Psoas muscle (tissue), 8 donors: Measurements from ENCODE around the gene CHD6. TPM values are rescaled to one million over a fixed set of nuclear protein-coding genes. Genes with fewer than 3 reads are reported as not detected.

Source experiments
- ATAC-seq, 4 donors: fragments of 200-7000 bp; cut with Tn5 transposase; one replicate each; pipeline ENCODE4 v1.9.1; 2020; ENCODE audit warnings: moderate library complexity in 3 of 4, mild to moderate bottlenecking in 2 of 4
- DNase-seq, 2 donors: peaks; one replicate each; pipeline ENCODE4 v3.0.0-alpha.2; 2020
- H3K27ac ChIP-seq: fragments of 200-600 bp; one replicate; pipeline ENCODE4 v1.8.0; 2022
- H3K27me3 ChIP-seq, 3 donors: fragments of 200-600 bp in 1 of 3; one replicate each; pipeline versions ENCODE4 v1.6.1 to v1.8.0; 2013 to 2022; ENCODE audit warnings: low read length in 2 of 3, mild to moderate bottlenecking in 2 of 3, moderate library complexity in 1 of 3; ENCODE audit not compliant: insufficient read depth in 3 of 3
- H3K36me3 ChIP-seq, 2 donors: fragments of 200-600 bp in 1 of 2; one replicate each; pipeline versions ENCODE4 v1.6.1 to v1.8.0; 2013 to 2022; ENCODE audit warnings: low read depth in 1 of 2, mild to moderate bottlenecking in 1 of 2, moderate library complexity in 1 of 2; ENCODE audit not compliant: insufficient read depth in 1 of 2
- H3K4me1 ChIP-seq: fragments of 200-600 bp; one replicate; pipeline ENCODE4 v1.8.0; 2022
- H3K4me3 ChIP-seq: fragments of 200-600 bp; one replicate; pipeline ENCODE4 v1.8.0; 2022; ENCODE audit warnings: mild to moderate bottlenecking
- H3K9me3 ChIP-seq: fragments of 200-600 bp; one replicate; pipeline ENCODE4 v1.8.0; 2022
- CTCF ChIP-seq: fragments of 200-600 bp; IDR thresholded peaks from one replicate; pipeline ENCODE4 v1.8.0; 2022; ENCODE audit warnings: antibody characterized with exemption
- WGBS, 3 donors: extraction: QIAGEN DNeasy Blood & Tissue Kit; methylation state at CpG; one replicate each; pipeline versions ENCODE4 v1.1.6 to v1.1.7; 2013; 5-methylcytosine and 5-hydroxymethylcytosine counted together
- intact Hi-C, 2 donors: fragments of 100-400 bp; cut with DNase I; formaldehyde crosslinking; loops; one replicate each; pipeline versions ENCODE4 v1.11.0 to v1.14.2; 2022
- long read RNA-seq, 2 donors: library from polyadenylated mRNA; unstranded; transcript quantifications; one replicate each; pipeline ENCODE4 v2.0.0, GENCODE V29; 2021
- polyA plus RNA-seq, 3 donors: library from polyadenylated mRNA; stranded (reverse); fragments of 200-250 nt; gene quantifications; one replicate each; pipeline ENCODE4 v1.2.3, GENCODE V29; 2013
- total RNA-seq, 4 donors: library from RNA; stranded (reverse); fragmentation: NEBNext Ultra II Directional in 2 of 4; extraction: Animal tissue kit (Norgen Biotek cat#: 25700) in 2 of 4; gene quantifications; one replicate each; pipeline versions ENCODE4 v1.2.1 to v1.2.4, GENCODE V29; 2021 to 2023
- donor health status: healthy with polysubstance abuse.
- donor health status: DM: no; HTN: no; CAD: no; lungs with moderate emphysema.
- donor health status: Bipolar disorder and iron deficiency.
- donor health status: healthy.
- donor health status: DM: yes; HTN: yes; CAD: no.
- donor health status: DM: no; HTN: no; CAD: no.
- donor health status: DM: no; HTN: no; CAD: no.
- donor health status: DM: yes; HTN: yes; CAD: no.

Gene CHD6, protein sequence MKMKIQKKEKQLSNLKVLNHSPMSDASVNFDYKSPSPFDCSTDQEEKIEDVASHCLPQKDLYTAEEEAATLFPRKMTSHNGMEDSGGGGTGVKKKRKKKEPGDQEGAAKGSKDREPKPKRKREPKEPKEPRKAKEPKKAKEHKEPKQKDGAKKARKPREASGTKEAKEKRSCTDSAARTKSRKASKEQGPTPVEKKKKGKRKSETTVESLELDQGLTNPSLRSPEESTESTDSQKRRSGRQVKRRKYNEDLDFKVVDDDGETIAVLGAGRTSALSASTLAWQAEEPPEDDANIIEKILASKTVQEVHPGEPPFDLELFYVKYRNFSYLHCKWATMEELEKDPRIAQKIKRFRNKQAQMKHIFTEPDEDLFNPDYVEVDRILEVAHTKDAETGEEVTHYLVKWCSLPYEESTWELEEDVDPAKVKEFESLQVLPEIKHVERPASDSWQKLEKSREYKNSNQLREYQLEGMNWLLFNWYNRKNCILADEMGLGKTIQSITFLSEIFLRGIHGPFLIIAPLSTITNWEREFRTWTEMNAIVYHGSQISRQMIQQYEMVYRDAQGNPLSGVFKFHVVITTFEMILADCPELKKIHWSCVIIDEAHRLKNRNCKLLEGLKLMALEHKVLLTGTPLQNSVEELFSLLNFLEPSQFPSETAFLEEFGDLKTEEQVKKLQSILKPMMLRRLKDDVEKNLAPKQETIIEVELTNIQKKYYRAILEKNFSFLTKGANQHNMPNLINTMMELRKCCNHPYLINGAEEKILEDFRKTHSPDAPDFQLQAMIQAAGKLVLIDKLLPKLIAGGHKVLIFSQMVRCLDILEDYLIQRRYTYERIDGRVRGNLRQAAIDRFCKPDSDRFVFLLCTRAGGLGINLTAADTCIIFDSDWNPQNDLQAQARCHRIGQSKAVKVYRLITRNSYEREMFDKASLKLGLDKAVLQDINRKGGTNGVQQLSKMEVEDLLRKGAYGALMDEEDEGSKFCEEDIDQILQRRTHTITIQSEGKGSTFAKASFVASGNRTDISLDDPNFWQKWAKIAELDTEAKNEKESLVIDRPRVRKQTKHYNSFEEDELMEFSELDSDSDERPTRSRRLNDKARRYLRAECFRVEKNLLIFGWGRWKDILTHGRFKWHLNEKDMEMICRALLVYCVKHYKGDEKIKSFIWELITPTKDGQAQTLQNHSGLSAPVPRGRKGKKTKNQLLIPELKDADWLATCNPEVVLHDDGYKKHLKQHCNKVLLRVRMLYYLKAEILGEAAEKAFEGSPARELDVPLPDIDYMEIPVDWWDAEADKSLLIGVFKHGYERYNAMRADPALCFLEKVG (N-terminal part only)
- 10 to 100 TPM; 17.2 to 30.4 (median 19.5) TPM for total RNA-seq
- polyA plus RNA-seq, result 10 to 100 TPM in 1 of 3 donors, 1 to 10 TPM in 2; 1.7 to 12.3 (median 2.4) TPM
- long read RNA-seq, donor 1, partial matches to known transcripts, result 1 of 3 reads
- long read RNA-seq, donor 1, other reads (novel, unspliced or antisense), result 2 of 3 reads
- long read RNA-seq, donor 2, partial matches to known transcripts, result 6 of 9 reads
- long read RNA-seq, donor 2, other reads (novel, unspliced or antisense), result 3 of 9 reads

DNA sequence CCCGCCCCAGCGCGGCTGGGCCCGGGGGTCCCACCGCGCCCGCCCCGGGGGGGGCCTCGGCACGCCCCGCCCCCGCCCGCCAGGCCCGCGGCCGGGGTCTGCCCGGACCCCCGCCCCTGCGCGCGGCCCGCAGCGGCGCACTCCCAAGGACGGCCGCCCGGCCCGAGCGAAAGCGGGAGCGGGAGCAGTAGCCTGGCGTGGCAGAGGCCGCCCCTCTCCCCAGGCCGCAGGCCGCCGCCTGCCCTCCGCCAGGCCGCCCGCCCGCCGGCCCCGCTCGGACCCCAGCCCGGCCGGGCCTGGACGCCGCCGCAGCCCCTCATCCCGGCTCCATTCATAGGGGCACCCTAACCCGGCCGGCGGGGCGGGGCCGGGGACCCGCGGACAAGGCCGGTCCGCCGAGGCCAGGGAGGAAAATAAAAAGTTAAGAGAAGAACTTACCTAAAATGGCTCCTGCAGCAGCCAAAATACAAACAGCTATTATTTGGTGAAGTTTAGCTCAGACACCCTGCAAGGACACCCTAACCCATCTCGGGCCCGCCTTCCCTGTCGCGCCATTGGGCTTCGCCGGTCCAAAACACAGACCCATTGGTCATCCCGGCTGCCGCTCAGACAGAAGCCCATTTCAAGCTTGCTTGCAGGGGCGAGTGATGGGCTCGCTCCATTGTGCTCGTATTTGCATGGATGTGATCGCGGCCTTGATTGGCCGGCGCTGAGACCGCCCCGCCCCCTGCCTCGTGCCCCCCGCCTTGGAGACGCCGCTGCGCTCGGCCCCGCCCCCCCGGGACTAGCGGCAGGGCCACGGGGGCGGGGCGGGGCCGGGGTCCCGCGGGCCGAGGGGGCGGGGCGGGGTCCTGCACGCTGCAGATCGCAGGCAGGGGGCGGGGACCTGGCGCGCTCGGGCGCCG, at the start of gene CHD6:
Gene CHD6 (minus strand): TSS at position 476 of the 905 bp plus-strand sequence. CDS start 67,040 bp downstream, outside the sequence.
- H3K4me1 ChIP-seq, result peaks cover 26% of the 10 kb centered on the region

DNA sequence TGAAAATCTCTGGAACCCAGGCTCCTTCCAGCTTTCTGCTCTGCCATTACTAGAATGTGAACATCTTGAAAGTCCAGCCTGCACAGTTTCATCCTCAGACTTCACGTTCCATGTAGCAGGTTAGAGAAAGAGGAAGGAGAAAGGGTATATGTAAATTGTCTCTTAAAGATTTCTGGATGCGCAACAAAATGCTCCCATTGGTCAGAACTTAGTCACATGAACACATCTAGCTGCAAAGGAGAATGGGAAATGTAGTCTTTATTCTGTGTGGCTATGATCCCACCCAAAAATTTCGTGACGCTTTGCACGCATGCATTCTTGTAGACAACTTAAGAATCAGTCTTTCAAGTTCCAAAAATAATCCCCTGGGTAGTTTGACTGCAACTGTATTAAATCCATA, 46.4 kb upstream of the CHD6 start:
- Histone ChIP-seq H3K36me3 (no peaks in the 10 kb centered on the region), H3K27me3 (no peaks in the 10 kb centered on the region), H3K9me3 (no peaks in the 10 kb centered on the region), H3K4me3 (no peak overlapping the region), H3K4me1 (no peaks in the 10 kb centered on the region), H3K27ac (no peak overlapping the region)
- DNase-seq (no peak), ATAC-seq (no peak)
- TF ChIP-seq CTCF, result no peak
- intact Hi-C loops, result no loop called here
- 25 to 47% (median 43%) methylated on average over 5 of the region's 5 CpGs for WGBS, 3 donors

More for the DNA sequence above, at the start of gene CHD6:
- Histone ChIP-seq H3K27ac (peak within 1 kb of the TSS; percentile 80), H3K9me3 (no peaks in the 10 kb centered on the region), H3K4me3 (peak within 1 kb of the TSS; percentile 79), H3K27me3 (no peaks in the 10 kb centered on the region), H3K36me3 (no peaks in the 10 kb centered on the region)
- WGBS, 3 donors, result 0 to 1% (median 0%) methylated on average over 47 to 102 of the region's 102 CpGs
- TF ChIP-seq CTCF, result no peak
- peak; percentile 98 to 100 (median 99) for ATAC-seq
- peak; percentile 100 for DNase-seq
- intact Hi-C loops, result loop anchor here (5.0 to 10.0 kb wide), 3 partner anchors 74 to 103 kb away; no protein-coding TSS in a partner anchor

- Histone ChIP-seq H3K4me1 (no peaks in the 10 kb centered on the region), H3K27me3 (no peaks in the 10 kb centered on the region), H3K27ac (no peak overlapping the region), H3K4me3 (no peak overlapping the region), H3K9me3 (no peaks in the 10 kb centered on the region), H3K36me3 (no peaks in the 10 kb centered on the region)
- TF ChIP-seq CTCF, result no peak
- no peak for DNase-seq
- WGBS, 3 donors, result 74 to 83% (median 77%) methylated on average over 7 of the region's 7 CpGs
- no peak for ATAC-seq
- intact Hi-C loops, result no loop called here
Measured at GRCh38 chr20:41657655-41658054, 39.5 kb upstream of the CHD6 start.
